Measurements from ENCODE around the gene SKOR2.

DNA sequence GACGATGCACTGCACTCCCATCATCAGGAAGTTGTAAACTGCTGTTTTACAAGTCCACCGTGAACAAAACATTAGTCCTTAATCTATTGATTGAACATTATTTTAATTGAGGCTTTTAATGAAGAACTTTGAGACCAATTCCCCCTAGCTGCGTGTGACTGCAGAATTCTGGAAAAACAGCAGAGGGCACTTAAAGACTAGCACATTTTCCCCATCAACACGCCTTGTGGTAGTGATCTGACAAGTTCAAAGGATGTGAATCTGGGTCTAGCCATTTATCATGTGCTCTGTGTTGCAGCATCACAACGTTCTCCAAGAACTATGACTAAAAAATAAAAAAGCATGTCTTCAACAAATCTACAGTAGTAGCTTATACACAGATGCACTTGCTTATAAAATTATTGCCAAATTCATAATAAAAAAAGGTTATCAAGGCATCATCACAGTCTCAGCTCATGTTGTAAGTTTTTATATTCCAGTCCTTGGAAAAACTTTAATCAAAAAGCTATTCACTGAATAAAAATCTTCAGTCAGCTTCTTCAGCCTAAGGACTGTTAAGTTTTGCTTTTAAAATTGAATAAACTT, 35.8 kb downstream of the SKOR2 start:
- TF ChIP-seq, protein P1, sequence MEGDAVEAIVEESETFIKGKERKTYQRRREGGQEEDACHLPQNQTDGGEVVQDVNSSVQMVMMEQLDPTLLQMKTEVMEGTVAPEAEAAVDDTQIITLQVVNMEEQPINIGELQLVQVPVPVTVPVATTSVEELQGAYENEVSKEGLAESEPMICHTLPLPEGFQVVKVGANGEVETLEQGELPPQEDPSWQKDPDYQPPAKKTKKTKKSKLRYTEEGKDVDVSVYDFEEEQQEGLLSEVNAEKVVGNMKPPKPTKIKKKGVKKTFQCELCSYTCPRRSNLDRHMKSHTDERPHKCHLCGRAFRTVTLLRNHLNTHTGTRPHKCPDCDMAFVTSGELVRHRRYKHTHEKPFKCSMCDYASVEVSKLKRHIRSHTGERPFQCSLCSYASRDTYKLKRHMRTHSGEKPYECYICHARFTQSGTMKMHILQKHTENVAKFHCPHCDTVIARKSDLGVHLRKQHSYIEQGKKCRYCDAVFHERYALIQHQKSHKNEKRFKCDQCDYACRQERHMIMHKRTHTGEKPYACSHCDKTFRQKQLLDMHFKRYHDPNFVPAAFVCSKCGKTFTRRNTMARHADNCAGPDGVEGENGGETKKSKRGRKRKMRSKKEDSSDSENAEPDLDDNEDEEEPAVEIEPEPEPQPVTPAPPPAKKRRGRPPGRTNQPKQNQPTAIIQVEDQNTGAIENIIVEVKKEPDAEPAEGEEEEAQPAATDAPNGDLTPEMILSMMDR (conservative IDR thresholded peaks at IDR 0.05; ENCODE audit: low read depth, low read length), result peak; percentile 76
- TF ChIP-seq EZH2 (IDR thresholded peaks at IDR 0.05; ENCODE audit: borderline replicate concordance, low read depth, low read length, poor library complexity, severe bottlenecking), result no peak
